Lower lobe of right lung (tissue), 2 donors: ENCODE results near the gene CCT7. TPM values are rescaled to one million over a fixed set of nuclear protein-coding genes. Genes with fewer than 3 reads are reported as not detected.
"Not testable (repeated sequence)": the region's sequence is repeated elsewhere in the genome, so short reads cannot be mapped to it uniquely, and the experiment has no call there.

ENCODE experiments used
- ATAC-seq, 2 donors: fragments of 200-7000 bp; cut with Tn5 transposase; one replicate each; pipeline ENCODE4 v1.9.1; 2020 to 2022; ENCODE audit warnings: mild to moderate bottlenecking in 2 of 2, moderate library complexity in 2 of 2
- DNase-seq: peaks from one replicate; pipeline ENCODE4 v3.0.0-alpha.2; 2020
- H3K27ac ChIP-seq: fragments of 200-600 bp; one replicate; pipeline ENCODE4 v1.8.0; 2022
- H3K27me3 ChIP-seq: fragments of 200-600 bp; one replicate; pipeline ENCODE4 v1.8.0; 2022; ENCODE audit warnings: low read depth
- H3K36me3 ChIP-seq: fragments of 200-600 bp; one replicate; pipeline ENCODE4 v1.8.0; 2022; ENCODE audit warnings: mild to moderate bottlenecking
- H3K4me1 ChIP-seq: fragments of 200-600 bp; one replicate; pipeline ENCODE4 v1.8.0; 2022
- H3K4me3 ChIP-seq: fragments of 200-600 bp; one replicate; pipeline ENCODE4 v1.8.0; 2022; ENCODE audit warnings: mild to moderate bottlenecking
- H3K9me3 ChIP-seq: fragments of 200-600 bp; one replicate; pipeline ENCODE4 v1.8.0; 2022
- intact Hi-C: fragments of 100-400 bp; cut with DNase I; formaldehyde crosslinking; loops from one replicate; pipeline ENCODE4 v1.11.0; 2022
- long read RNA-seq: library from polyadenylated mRNA; unstranded; transcript quantifications from one replicate; pipeline ENCODE4 v2.0.0, GENCODE V29; 2021
- total RNA-seq: library from RNA; stranded (reverse); fragmentation: NEBNext Ultra II Directional; extraction: Animal tissue kit (Norgen Biotek cat#: 25700); gene quantifications from one replicate; pipeline ENCODE4 v1.2.1, GENCODE V29; 2021
- TF ChIP-seq, protein P1 (sequence below): fragments of 200-600 bp; IDR thresholded peaks from one replicate; pipeline ENCODE4 v1.8.0; 2022; ENCODE audit warnings: antibody characterized with exemption, mild to moderate bottlenecking
- donor health status: DM: no; HTN: yes; CAD: no; lungs with severe emphysema.

The CCT7 gene
- total RNA-seq, result 151 TPM
- long read RNA-seq, transcript CCT7-201 (12 exons, 1,916 nt), result major isoform, 257 of 276 reads
- long read RNA-seq, partial matches to known transcripts, result 11 of 276 reads
- long read RNA-seq, other reads (novel, unspliced or antisense), result 6 of 276 reads

- TF ChIP-seq, protein P1, sequence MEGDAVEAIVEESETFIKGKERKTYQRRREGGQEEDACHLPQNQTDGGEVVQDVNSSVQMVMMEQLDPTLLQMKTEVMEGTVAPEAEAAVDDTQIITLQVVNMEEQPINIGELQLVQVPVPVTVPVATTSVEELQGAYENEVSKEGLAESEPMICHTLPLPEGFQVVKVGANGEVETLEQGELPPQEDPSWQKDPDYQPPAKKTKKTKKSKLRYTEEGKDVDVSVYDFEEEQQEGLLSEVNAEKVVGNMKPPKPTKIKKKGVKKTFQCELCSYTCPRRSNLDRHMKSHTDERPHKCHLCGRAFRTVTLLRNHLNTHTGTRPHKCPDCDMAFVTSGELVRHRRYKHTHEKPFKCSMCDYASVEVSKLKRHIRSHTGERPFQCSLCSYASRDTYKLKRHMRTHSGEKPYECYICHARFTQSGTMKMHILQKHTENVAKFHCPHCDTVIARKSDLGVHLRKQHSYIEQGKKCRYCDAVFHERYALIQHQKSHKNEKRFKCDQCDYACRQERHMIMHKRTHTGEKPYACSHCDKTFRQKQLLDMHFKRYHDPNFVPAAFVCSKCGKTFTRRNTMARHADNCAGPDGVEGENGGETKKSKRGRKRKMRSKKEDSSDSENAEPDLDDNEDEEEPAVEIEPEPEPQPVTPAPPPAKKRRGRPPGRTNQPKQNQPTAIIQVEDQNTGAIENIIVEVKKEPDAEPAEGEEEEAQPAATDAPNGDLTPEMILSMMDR, result no peak
- no peaks in the 10 kb centered on the region for H3K27me3 ChIP-seq
- peak; percentile 90 for DNase-seq
- H3K36me3 ChIP-seq, result peaks cover 9% of the 10 kb centered on the region
- intact Hi-C loops, result no loop called here
- peak within 1 kb of the TSS; percentile 90 for H3K27ac ChIP-seq
- peak; percentile 93 to 95 for ATAC-seq
- H3K4me1 ChIP-seq, result peaks cover 49% of the 10 kb centered on the region
- H3K9me3 ChIP-seq, result no peaks in the 10 kb centered on the region
- H3K4me3 ChIP-seq, result peak within 1 kb of the TSS; percentile 85
Measured at GRCh38 chr2:73233932-73234832, at the start of gene CCT7. Gene CCT7 (plus strand): TSS chr2:73234308. CDS start chr2:73234379, 71 bp downstream.

GRCh38 chr2:73185965-73186364, 48.1 kb upstream of the CCT7 start:
- DNase-seq (no peak), ATAC-seq (no peak)
- intact Hi-C loops, result no loop called here

GRCh38 chr2:73187549-73187948, 46.6 kb upstream of the CCT7 start:
- Histone ChIP-seq H3K4me1 (no peaks in the 10 kb centered on the region), H3K27me3 (peaks cover 5% of the 10 kb centered on the region), H3K36me3 (no peaks in the 10 kb centered on the region), H3K9me3 (no peaks in the 10 kb centered on the region), H3K27ac (no peak overlapping the region), H3K4me3 (no peak overlapping the region)
- ATAC-seq, result no peak
- intact Hi-C loops, result no loop called here
- TF ChIP-seq, protein P1, result no peak
- no peak for DNase-seq

More at GRCh38 chr2:73185965-73186364, 48.1 kb upstream of the CCT7 start:
- Histone ChIP-seq H3K36me3 (no peaks in the 10 kb centered on the region), H3K9me3 (no peaks in the 10 kb centered on the region), H3K4me3 (no peak overlapping the region), H3K4me1 (no peaks in the 10 kb centered on the region), H3K27ac (no peak overlapping the region), H3K27me3 (peaks cover 5% of the 10 kb centered on the region)
- TF ChIP-seq, protein P1, result no peak

GRCh38 chr2:73197579-73197978, 36.5 kb upstream of the CCT7 start:
- no peak for ATAC-seq
- Histone ChIP-seq H3K36me3 (no peaks in the 10 kb centered on the region), H3K4me1 (peaks cover 10% of the 10 kb centered on the region), H3K27ac (no peak overlapping the region), H3K27me3 (peaks cover 50% of the 10 kb centered on the region), H3K9me3 (no peaks in the 10 kb centered on the region), H3K4me3 (no peak overlapping the region)
- TF ChIP-seq, protein P1, result no peak
- intact Hi-C loops, result no loop called here
- DNase-seq, result no peak

- H3K9me3 ChIP-seq, DNase-seq, intact Hi-C loops, ATAC-seq, H3K27ac ChIP-seq, H3K4me3 ChIP-seq, H3K36me3 ChIP-seq: not testable (repeated sequence)
- Histone ChIP-seq H3K27me3 (peaks cover 64% of the 10 kb centered on the region), H3K4me1 (peaks cover 20% of the 10 kb centered on the region)
Measured at GRCh38 chr2:73200281-73200680, 33.8 kb upstream of the CCT7 start.
